ENCODE measurements around the gene ASGR1. TPM values are rescaled to one million over a fixed set of nuclear protein-coding genes. Genes with fewer than 3 reads are reported as not detected.
A peak's percentile ranks its signal among the peaks of the same experiment; 100 is the strongest.
"Not testable (repeated sequence)": the region's sequence is repeated elsewhere in the genome, so short reads cannot be mapped to it uniquely, and the experiment has no call there.

The ASGR1 gene
- total RNA-seq, 2 experiments from 2014 or later, result 1.1 to 2.2 TPM

DNA sequence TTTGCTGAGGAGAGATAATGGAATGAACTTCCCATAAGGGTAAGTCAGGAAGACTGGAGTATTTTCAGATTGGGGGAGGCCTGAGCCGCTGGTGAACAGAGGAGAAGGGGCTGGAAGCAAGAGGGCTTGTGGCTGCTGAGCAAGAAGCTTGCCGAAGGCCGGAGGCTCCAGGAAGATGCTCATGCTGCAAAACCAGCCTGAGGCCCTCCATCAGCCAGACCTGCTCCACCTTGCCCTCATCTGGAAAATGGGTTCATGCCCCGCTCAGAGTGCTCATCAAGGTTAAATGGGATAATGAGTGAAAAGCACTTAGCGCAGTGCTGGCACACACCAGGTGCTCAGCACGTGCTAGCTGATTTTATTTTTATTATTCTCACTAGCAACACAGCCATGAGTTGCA is 5.5 kb upstream of the ASGR1 start:
- H3K27me3 Mint-ChIP-seq, result no peaks in the 10 kb centered on the region
- H3K36me3 Mint-ChIP-seq (ENCODE audit: low read depth), result no peaks in the 10 kb centered on the region
- ATAC-seq, result no peak
- no peak overlapping the region for H3K27ac Mint-ChIP-seq
- ChIA-PET POLR2A (no interaction called here), CTCF (interaction anchor here (0.8 to 1.5 kb wide), 2 partner anchors 32 to 139 kb away, joined by 3 to 7 read pairs; no protein-coding TSS in a partner anchor)
- H3K9me3 Mint-ChIP-seq (ENCODE audit: low read depth), result no peaks in the 10 kb centered on the region
- intact Hi-C loops (cut with DNase I, micrococcal nuclease), result no loop called here
- no peak for DNase-seq
- no peak overlapping the region for H3K4me3 Mint-ChIP-seq
- H3K4me1 Mint-ChIP-seq, result no peaks in the 10 kb centered on the region

- Mint-ChIP-seq H3K36me3 (ENCODE audit: low read depth) (no peaks in the 10 kb centered on the region), H3K9me3 (ENCODE audit: low read depth) (no peaks in the 10 kb centered on the region), H3K27me3 (no peaks in the 10 kb centered on the region), H3K27ac (no peak overlapping the region), H3K4me3 (no peak overlapping the region), H3K4me1 (no peaks in the 10 kb centered on the region)
- ATAC-seq, result no peak
- CTCF ChIA-PET, result interaction anchor here (0.6 to 1.5 kb wide), 3 partner anchors 24 to 171 kb away, joined by 3 to 7 read pairs (median 3); partner anchors contain the start of gene RNASEK
- intact Hi-C loops (cut with DNase I, micrococcal nuclease), result no loop called here
- DNase-seq, result no peak
- POLR2A ChIA-PET, result no interaction called here
Observed at GRCh38 chr17:7184091-7184488, 4.9 kb upstream of the ASGR1 start.

DNA sequence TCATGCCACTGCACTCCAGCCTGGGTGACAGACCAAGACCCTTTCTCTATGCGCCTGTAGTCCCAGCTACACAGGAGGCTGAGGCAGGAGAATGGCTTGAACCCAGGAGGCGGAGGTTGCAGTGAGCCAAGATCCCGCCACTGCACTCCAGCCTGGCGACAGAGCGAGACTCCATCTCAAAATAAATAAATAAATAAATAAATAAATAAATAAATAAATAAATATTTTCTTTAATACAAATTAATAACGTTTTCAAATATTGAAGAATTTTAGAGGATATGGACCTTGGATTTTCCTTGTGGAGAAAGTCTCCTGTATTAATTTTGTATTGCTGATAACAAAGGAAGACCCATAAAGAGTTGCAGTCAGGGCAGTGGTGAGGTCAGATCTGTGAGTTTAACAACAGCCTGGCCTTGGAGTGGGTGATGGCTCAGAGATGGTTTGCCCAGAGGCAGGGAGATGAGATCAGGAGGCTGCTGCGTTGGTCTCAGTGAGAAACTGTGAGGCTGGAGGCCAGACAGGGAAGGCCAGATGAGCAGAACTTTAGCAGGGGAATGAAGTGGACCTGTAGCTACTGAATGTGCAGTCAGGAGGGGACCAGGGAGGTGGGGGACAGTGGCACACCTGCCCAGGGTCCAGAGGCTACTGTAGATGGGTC is 4.4 kb upstream of the ASGR1 start:
- intact Hi-C loops (cut with DNase I, micrococcal nuclease), result no loop called here
- DNase-seq (no peak), ATAC-seq (no peak)
- H3K9me3 Mint-ChIP-seq (ENCODE audit: low read depth), result no peaks in the 10 kb centered on the region
- H3K27me3 Mint-ChIP-seq, result no peaks in the 10 kb centered on the region
- no peak overlapping the region for H3K4me3 Mint-ChIP-seq
- ChIA-PET CTCF (interaction anchor here (0.6 to 1.8 kb wide), 5 partner anchors 11 to 917 kb away, joined by 3 to 8 read pairs (median 3); partner anchors contain the start of gene RNASEK), POLR2A (interaction anchor here (0.7 kb wide), 1 partner anchor 74 kb away, joined by 14 read pairs; no protein-coding TSS in a partner anchor)
- H3K27ac Mint-ChIP-seq, result no peak overlapping the region
- no peaks in the 10 kb centered on the region for H3K4me1 Mint-ChIP-seq
- H3K36me3 Mint-ChIP-seq (ENCODE audit: low read depth), result no peaks in the 10 kb centered on the region

- ATAC-seq; H3K27ac Mint-ChIP-seq; intact Hi-C loops (cut with DNase I, micrococcal nuclease); H3K4me3 Mint-ChIP-seq; H3K36me3 Mint-ChIP-seq (ENCODE audit: low read depth); H3K9me3 Mint-ChIP-seq (ENCODE audit: low read depth); POLR2A ChIA-PET; DNase-seq: not testable (repeated sequence)
- CTCF ChIA-PET, result interaction anchor here (0.7 to 2.2 kb wide), 4 partner anchors 46 to 267 kb away, joined by 3 to 8 read pairs (median 5); no protein-coding TSS in a partner anchor
- peaks cover 11% of the 10 kb centered on the region for H3K4me1 Mint-ChIP-seq
- H3K27me3 Mint-ChIP-seq, result peaks cover 11% of the 10 kb centered on the region
Observed at GRCh38 chr17:7182101-7182500, 2.9 kb upstream of the ASGR1 start.

GRCh38 chr17:7178973-7179316 is 225 bp downstream of the ASGR1 start:
- Mint-ChIP-seq H3K4me1 (peaks cover 11% of the 10 kb centered on the region), H3K4me3 (no peak overlapping the region), H3K36me3 (ENCODE audit: low read depth) (no peaks in the 10 kb centered on the region), H3K27ac (no peak overlapping the region), H3K27me3 (peaks cover 11% of the 10 kb centered on the region), H3K9me3 (ENCODE audit: low read depth) (no peaks in the 10 kb centered on the region)
- ATAC-seq (no peak), DNase-seq (no peak)
- intact Hi-C loops (cut with DNase I, micrococcal nuclease), result loop anchor here (5.0 kb wide), 2 partner anchors 42 to 267 kb away; no protein-coding TSS in a partner anchor
- CTCF ChIA-PET, result interaction anchor here (2.3 kb wide), 1 partner anchor 42 kb away, joined by 14 read pairs; no protein-coding TSS in a partner anchor
- POLR2A ChIA-PET, result no interaction called here

- H3K27me3 Mint-ChIP-seq, result peaks cover 11% of the 10 kb centered on the region
- intact Hi-C loops (cut with DNase I, micrococcal nuclease), result loop anchor here (1.0 to 5.0 kb wide), 6 partner anchors 41 to 266 kb away; no protein-coding TSS in a partner anchor
- peak overlapping the region; percentile 56 for H3K4me3 Mint-ChIP-seq
- ATAC-seq (no peak), DNase-seq (peak; percentile 13)
- no peaks in the 10 kb centered on the region for H3K36me3 Mint-ChIP-seq (ENCODE audit: low read depth)
- CTCF ChIA-PET, result interaction anchor here (0.6 to 2.4 kb wide), 14 partner anchors 10 to 1152 kb away, joined by 3 to 20 read pairs (median 4); no protein-coding TSS in a partner anchor
- H3K27ac Mint-ChIP-seq, result no peak overlapping the region
- H3K4me1 Mint-ChIP-seq, result peaks cover 11% of the 10 kb centered on the region
- POLR2A ChIA-PET, result no interaction called here
- H3K9me3 Mint-ChIP-seq (ENCODE audit: low read depth), result no peaks in the 10 kb centered on the region
Observed at GRCh38 chr17:7177954-7178477, 1.2 kb downstream of the ASGR1 start.

DNA sequence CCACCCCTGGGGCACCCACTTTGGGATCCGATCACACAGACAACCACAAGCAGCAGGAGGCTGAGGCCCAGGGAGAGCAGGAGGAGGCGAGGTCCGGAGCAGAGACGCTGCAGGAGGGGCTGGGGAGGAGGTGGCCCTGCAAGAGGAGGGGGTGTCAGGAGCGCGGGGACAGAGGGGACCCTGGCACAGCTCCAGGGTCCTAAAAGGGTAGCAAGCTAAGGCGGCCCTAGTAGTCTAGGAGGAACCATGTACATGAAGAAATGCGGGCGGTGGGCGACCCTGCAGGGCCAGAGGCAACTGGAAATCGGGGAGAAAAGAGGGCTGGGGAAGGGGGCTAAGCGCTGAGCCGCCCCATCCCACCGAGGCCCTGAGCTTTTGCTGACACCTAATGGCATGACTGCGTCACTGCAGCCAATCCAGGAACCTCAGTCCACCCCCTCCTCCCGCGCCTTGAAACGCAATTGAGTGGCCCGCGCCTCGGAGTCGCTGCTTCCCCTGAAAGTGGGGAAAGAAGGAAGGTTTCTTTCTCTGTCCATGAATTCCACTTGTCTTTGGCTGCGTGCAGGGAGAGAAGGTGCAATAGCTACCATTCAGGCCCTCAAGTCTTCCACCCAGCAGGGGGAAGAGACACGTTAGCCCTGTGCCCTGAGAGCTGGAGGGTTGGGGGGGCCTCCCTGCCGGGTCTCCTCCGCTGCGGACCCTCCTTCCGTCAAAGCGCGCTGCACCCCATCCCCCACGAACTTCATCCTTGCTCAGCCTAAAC is 1.8 kb downstream of the ASGR1 start:
- no peaks in the 10 kb centered on the region for H3K9me3 Mint-ChIP-seq (ENCODE audit: low read depth)
- peak; percentile 82 for DNase-seq
- intact Hi-C loops (cut with DNase I, micrococcal nuclease), result loop anchor here (1.0 to 5.0 kb wide), 6 partner anchors 40 to 265 kb away; no protein-coding TSS in a partner anchor
- CTCF ChIA-PET, result interaction anchor here (0.6 to 2.4 kb wide), 20 partner anchors 11 to 1114 kb away, joined by 3 to 20 read pairs (median 4); no protein-coding TSS in a partner anchor
- peak; percentile 82 for ATAC-seq
- H3K27me3 Mint-ChIP-seq, result peaks cover 11% of the 10 kb centered on the region
- peaks cover 11% of the 10 kb centered on the region for H3K4me1 Mint-ChIP-seq
- POLR2A ChIA-PET, result no interaction called here
- H3K4me3 Mint-ChIP-seq, result peak overlapping the region; percentile 56
- H3K27ac Mint-ChIP-seq, result no peak overlapping the region
- H3K36me3 Mint-ChIP-seq (ENCODE audit: low read depth), result no peaks in the 10 kb centered on the region

DNA sequence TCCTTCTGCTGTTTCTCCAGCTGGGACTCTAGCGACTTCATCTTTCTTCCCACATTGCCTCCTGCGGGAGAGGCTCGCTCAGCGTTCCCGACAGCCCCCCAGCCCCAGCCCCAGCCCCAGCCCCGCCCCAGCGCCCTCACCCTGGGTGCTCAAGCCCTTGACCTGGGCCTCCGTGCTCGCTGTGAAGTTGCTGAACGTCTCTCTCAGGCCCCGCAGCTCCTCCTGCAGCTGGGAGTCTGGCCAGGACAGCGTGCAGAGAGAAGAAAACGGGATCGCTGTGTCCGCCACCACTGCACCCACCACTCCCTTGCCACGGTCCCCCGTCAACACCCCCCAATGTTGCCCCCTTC is 2.4 kb downstream of the ASGR1 start:
- H3K27ac Mint-ChIP-seq, result no peak overlapping the region
- H3K36me3 Mint-ChIP-seq (ENCODE audit: low read depth), result no peaks in the 10 kb centered on the region
- ATAC-seq, result no peak
- peaks cover 11% of the 10 kb centered on the region for H3K27me3 Mint-ChIP-seq
- CTCF ChIA-PET, result interaction anchor here (0.6 to 2.4 kb wide), 15 partner anchors 11 to 1020 kb away, joined by 3 to 20 read pairs (median 4); no protein-coding TSS in a partner anchor
- no peak overlapping the region for H3K4me3 Mint-ChIP-seq
- no peaks in the 10 kb centered on the region for H3K9me3 Mint-ChIP-seq (ENCODE audit: low read depth)
- H3K4me1 Mint-ChIP-seq, result peaks cover 11% of the 10 kb centered on the region
- POLR2A ChIA-PET, result no interaction called here
- intact Hi-C loops (cut with DNase I, micrococcal nuclease), result loop anchor here (1.0 to 5.0 kb wide), 6 partner anchors 40 to 265 kb away; no protein-coding TSS in a partner anchor
- no peak for DNase-seq

GRCh38 chr17:7176107-7176840 is 2.9 kb downstream of the ASGR1 start:
- CTCF ChIA-PET, result interaction anchor here (1.1 to 2.4 kb wide), 5 partner anchors 12 to 131 kb away, joined by 3 to 20 read pairs (median 9); no protein-coding TSS in a partner anchor
- intact Hi-C loops (cut with DNase I, micrococcal nuclease), result loop anchor here (2.0 to 5.0 kb wide), 3 partner anchors 39 to 264 kb away; no protein-coding TSS in a partner anchor
- peaks cover 11% of the 10 kb centered on the region for H3K4me1 Mint-ChIP-seq
- H3K36me3 Mint-ChIP-seq (ENCODE audit: low read depth), result no peaks in the 10 kb centered on the region
- H3K27me3 Mint-ChIP-seq, result peaks cover 11% of the 10 kb centered on the region
- ATAC-seq, result no peak
- H3K4me3 Mint-ChIP-seq, result no peak overlapping the region
- no peak overlapping the region for H3K27ac Mint-ChIP-seq
- DNase-seq, result no peak
- POLR2A ChIA-PET, result no interaction called here
- H3K9me3 Mint-ChIP-seq (ENCODE audit: low read depth), result no peaks in the 10 kb centered on the region

DNA sequence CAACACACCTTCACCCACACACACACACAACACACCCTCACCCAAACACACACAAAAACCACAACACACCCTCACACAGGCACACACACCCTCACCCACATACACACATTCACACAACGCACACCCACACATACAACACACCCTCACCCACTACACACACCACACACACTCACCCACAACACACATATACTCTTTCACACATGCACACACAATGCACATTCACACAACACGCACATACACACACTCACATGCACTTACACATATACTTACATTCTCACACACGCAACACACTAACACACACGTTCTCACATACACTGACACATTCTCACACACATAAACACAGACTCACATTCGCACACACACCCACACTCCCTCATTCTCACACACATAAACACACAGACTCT is 3.8 kb downstream of the ASGR1 start:
- H3K36me3 Mint-ChIP-seq (ENCODE audit: low read depth), result no peaks in the 10 kb centered on the region
- ChIA-PET CTCF (no interaction called here), POLR2A (no interaction called here)
- peaks cover 11% of the 10 kb centered on the region for H3K27me3 Mint-ChIP-seq
- peaks cover 11% of the 10 kb centered on the region for H3K4me1 Mint-ChIP-seq
- no peak for DNase-seq
- no peaks in the 10 kb centered on the region for H3K9me3 Mint-ChIP-seq (ENCODE audit: low read depth)
- intact Hi-C loops (cut with DNase I, micrococcal nuclease), result loop anchor here (5.0 kb wide), 2 partner anchors 38 to 263 kb away; no protein-coding TSS in a partner anchor
- no peak overlapping the region for H3K4me3 Mint-ChIP-seq
- no peak overlapping the region for H3K27ac Mint-ChIP-seq
- ATAC-seq, result no peak
